Measurements from ENCODE around the gene STAT2.

The STAT2 gene

GRCh38 chr12:56361487-56362129 lies 1.7 kb upstream of the STAT2 start:
- Histone ChIP-seq H3K4me1 (ENCODE audit: insufficient read depth, low read length) (peaks cover 27% of the 10 kb centered on the region), H3K79me2 (ENCODE audit: insufficient read depth, low read length) (peaks cover 21% of the 10 kb centered on the region), H3K27me3 (ENCODE audit: insufficient read depth, low read length, poor library complexity) (no peaks in the 10 kb centered on the region), H3K36me3 (ENCODE audit: insufficient read depth, low read length) (no peaks in the 10 kb centered on the region), H2AFZ (ENCODE audit: low read depth, low read length) (peak overlapping the region; percentile 29; the same call in 1 of the 2 replicates), H3K4me2 (ENCODE audit: insufficient read depth, low read length) (peak overlapping the region; percentile 72), H3K9me3 (ENCODE audit: insufficient read depth, low read length, severe bottlenecking) (no peaks in the 10 kb centered on the region), H3K27ac (ENCODE audit: low read length) (no peak overlapping the region), H4K20me1 (ENCODE audit: insufficient read depth, low read length) (no peaks in the 10 kb centered on the region), H3K9ac (ENCODE audit: low read depth, low read length) (no peak overlapping the region), H3K4me3 (ENCODE audit: low read depth in 1 of 2, low read length in 2 of 2) (no peak overlapping the region)
- no peak for DNase-seq
- ATAC-seq (ENCODE audit: insufficient read depth, low read depth) = no peak
- no peak for TF ChIP-seq EZH2 (IDR thresholded peaks at IDR 0.05; ENCODE audit: borderline replicate concordance, low read depth, low read length, severe bottlenecking)
- TF ChIP-seq, protein P1, sequence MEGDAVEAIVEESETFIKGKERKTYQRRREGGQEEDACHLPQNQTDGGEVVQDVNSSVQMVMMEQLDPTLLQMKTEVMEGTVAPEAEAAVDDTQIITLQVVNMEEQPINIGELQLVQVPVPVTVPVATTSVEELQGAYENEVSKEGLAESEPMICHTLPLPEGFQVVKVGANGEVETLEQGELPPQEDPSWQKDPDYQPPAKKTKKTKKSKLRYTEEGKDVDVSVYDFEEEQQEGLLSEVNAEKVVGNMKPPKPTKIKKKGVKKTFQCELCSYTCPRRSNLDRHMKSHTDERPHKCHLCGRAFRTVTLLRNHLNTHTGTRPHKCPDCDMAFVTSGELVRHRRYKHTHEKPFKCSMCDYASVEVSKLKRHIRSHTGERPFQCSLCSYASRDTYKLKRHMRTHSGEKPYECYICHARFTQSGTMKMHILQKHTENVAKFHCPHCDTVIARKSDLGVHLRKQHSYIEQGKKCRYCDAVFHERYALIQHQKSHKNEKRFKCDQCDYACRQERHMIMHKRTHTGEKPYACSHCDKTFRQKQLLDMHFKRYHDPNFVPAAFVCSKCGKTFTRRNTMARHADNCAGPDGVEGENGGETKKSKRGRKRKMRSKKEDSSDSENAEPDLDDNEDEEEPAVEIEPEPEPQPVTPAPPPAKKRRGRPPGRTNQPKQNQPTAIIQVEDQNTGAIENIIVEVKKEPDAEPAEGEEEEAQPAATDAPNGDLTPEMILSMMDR (IDR thresholded peaks at IDR 0.05; ENCODE audit: borderline replicate concordance, extremely low read depth, low read length, poor library complexity, severe bottlenecking) = no peak

DNA sequence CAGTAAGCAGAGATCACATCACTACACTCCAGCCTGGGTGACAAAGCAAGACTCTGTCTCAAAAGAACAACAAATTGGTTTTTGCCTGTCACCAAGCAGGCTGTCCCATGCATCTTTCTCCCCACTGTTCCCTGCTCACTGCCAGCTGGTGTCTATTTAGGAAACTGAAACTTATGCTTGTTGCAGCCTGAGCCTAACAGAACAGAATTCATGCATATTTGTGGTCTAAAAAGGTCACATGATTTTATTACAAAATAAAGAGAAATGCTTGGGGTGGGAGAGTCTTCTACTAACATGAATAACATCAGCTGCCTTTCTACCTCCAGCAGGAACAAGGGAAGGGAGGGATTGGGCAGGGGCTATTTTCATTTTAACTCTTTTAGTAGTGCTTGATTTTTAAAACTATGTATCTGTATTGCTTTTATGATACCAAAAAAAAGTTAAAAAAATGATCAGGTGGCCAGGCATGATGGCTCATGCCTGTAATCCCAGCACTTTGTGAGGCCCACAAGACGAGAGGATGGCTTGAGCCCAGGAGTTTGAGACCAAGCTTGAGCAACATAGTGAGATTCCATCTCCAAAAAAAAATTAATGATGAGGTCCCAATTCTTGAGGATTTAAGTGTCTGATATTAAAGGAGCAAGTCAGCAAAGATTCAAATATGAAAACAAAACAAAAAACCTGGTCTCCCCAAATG lies 923 bp downstream of the STAT2 start:
- TF ChIP-seq EZH2 (IDR thresholded peaks at IDR 0.05; ENCODE audit: borderline replicate concordance, low read depth, low read length, severe bottlenecking) = no peak
- TF ChIP-seq, protein P1 (IDR thresholded peaks at IDR 0.05; ENCODE audit: borderline replicate concordance, extremely low read depth, low read length, poor library complexity, severe bottlenecking) = no peak
- peak overlapping the region; percentile 70 for H3K9ac ChIP-seq (ENCODE audit: low read depth, low read length)
- peak overlapping the region; percentile 73 for H2AFZ ChIP-seq (ENCODE audit: low read depth, low read length)
- peaks cover 21% of the 10 kb centered on the region for H3K79me2 ChIP-seq (ENCODE audit: insufficient read depth, low read length)
- peaks cover 23% of the 10 kb centered on the region for H3K36me3 ChIP-seq (ENCODE audit: insufficient read depth, low read length)
- peak overlapping the region; percentile 72 to 77 for H3K4me3 ChIP-seq (ENCODE audit: low read depth in 1 of 2, low read length in 2 of 2)
- no peak for ATAC-seq (ENCODE audit: insufficient read depth, low read depth)
- DNase-seq = no peak
- no peaks in the 10 kb centered on the region for H3K27me3 ChIP-seq (ENCODE audit: insufficient read depth, low read length, poor library complexity)
- peak overlapping the region; percentile 82 for H3K4me2 ChIP-seq (ENCODE audit: insufficient read depth, low read length)
- H3K27ac ChIP-seq (ENCODE audit: low read length) = peak overlapping the region; percentile 77
- no peaks in the 10 kb centered on the region for H3K9me3 ChIP-seq (ENCODE audit: insufficient read depth, low read length, severe bottlenecking)
- H3K4me1 ChIP-seq (ENCODE audit: insufficient read depth, low read length) = peaks cover 27% of the 10 kb centered on the region
- H4K20me1 ChIP-seq (ENCODE audit: insufficient read depth, low read length) = no peaks in the 10 kb centered on the region

DNA sequence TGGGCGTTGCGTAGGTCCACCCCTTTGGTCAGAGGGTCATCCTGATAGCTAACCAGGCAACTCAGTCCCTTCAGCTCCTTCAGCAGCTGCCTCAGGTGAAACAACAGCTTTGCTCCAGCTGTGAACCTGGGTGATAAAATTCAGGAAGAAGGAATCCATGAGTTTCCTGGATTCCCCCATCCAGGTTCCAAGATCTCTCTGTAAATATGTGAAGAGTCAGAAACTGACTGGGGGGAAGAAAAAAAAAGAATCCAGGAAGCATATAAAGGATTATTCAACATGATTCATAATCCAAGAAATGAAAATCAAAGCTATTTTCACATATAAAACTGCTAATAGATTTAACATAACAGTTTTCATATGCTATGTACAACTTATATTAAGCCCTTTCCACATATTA lies 8.6 kb downstream of the STAT2 start:
- TF ChIP-seq, protein P1 (IDR thresholded peaks at IDR 0.05; ENCODE audit: borderline replicate concordance, extremely low read depth, low read length, poor library complexity, severe bottlenecking) = no peak
- no peak for TF ChIP-seq EZH2 (IDR thresholded peaks at IDR 0.05; ENCODE audit: borderline replicate concordance, low read depth, low read length, severe bottlenecking)
- H3K4me2 ChIP-seq (ENCODE audit: insufficient read depth, low read length) = no peak overlapping the region
- peaks cover 76% of the 10 kb centered on the region for H3K36me3 ChIP-seq (ENCODE audit: insufficient read depth, low read length)
- no peak overlapping the region for H2AFZ ChIP-seq (ENCODE audit: low read depth, low read length)
- no peaks in the 10 kb centered on the region for H3K79me2 ChIP-seq (ENCODE audit: insufficient read depth, low read length)
- H3K27ac ChIP-seq (ENCODE audit: low read length) = no peak overlapping the region
- no peaks in the 10 kb centered on the region for H4K20me1 ChIP-seq (ENCODE audit: insufficient read depth, low read length)
- no peak overlapping the region for H3K4me3 ChIP-seq (ENCODE audit: low read depth in 1 of 2, low read length in 2 of 2)
- H3K4me1 ChIP-seq (ENCODE audit: insufficient read depth, low read length) = no peaks in the 10 kb centered on the region
- H3K9me3 ChIP-seq (ENCODE audit: insufficient read depth, low read length, severe bottlenecking) = no peaks in the 10 kb centered on the region
- no peaks in the 10 kb centered on the region for H3K27me3 ChIP-seq (ENCODE audit: insufficient read depth, low read length, poor library complexity)
- ATAC-seq (ENCODE audit: insufficient read depth, low read depth) = no peak
- H3K9ac ChIP-seq (ENCODE audit: low read depth, low read length) = no peak overlapping the region
- no peak for DNase-seq

Measured in DND-41 (cell line).